ENCODE measurements around the gene GUCY1A1. TPM values are rescaled to one million over a fixed set of nuclear protein-coding genes. Genes with fewer than 3 reads are reported as not detected.

The GUCY1A1 gene
- total RNA-seq, 2 experiments from 2014 or later: not detected

- Mint-ChIP-seq H3K9me3 (no peaks in the 10 kb centered on the region), H3K4me1 (ENCODE audit: low read depth) (no peaks in the 10 kb centered on the region), H3K36me3 (ENCODE audit: low read depth) (no peaks in the 10 kb centered on the region), H3K27ac (no peak overlapping the region), H3K4me3 (no peak overlapping the region), H3K27me3 (peaks cover 14% of the 10 kb centered on the region)
- H3K9me3 ChIP-seq (ENCODE audit: control insufficient read depth in 1 of 2, insufficient read depth in 1 of 2, low read length in 2 of 2): no peaks in the 10 kb centered on the region
- no peak for TF ChIP-seq CTCF (IDR thresholded peaks at IDR 0.05)
- no peak overlapping the region for H3K27ac ChIP-seq (ENCODE audit: low read depth in 1 of 2, low read length in 2 of 2)
- CTCF ChIA-PET: no interaction called here
- no peaks in the 10 kb centered on the region for H3K36me3 ChIP-seq (ENCODE audit: insufficient read depth, low read length)
- peaks cover 2 to 9% of the 10 kb centered on the region in 2 experiments for H3K27me3 ChIP-seq (ENCODE audit: control insufficient read depth in 1 of 2, insufficient read depth in 2 of 2, low read length in 2 of 2)
- no peak overlapping the region for H3K4me3 ChIP-seq (ENCODE audit: low read length)
- ATAC-seq (ENCODE audit: poor library complexity): no peak
- no peak for DNase-seq
- POLR2A ChIA-PET: no interaction called here
- no peaks in the 10 kb centered on the region for H3K4me1 ChIP-seq (ENCODE audit: insufficient read depth, low read length)
- intact Hi-C loops (cut with DNase I, micrococcal nuclease): no loop called here
These were observed 98.5 kb downstream of the GUCY1A1 start for GRCh38 chr4:155765149-155765548.

- no peak for ATAC-seq (ENCODE audit: poor library complexity)
- Histone ChIP-seq H3K4me1 (ENCODE audit: insufficient read depth, low read length) (no peaks in the 10 kb centered on the region), H3K4me3 (ENCODE audit: low read length) (no peak overlapping the region), H3K27ac (ENCODE audit: low read depth in 1 of 2, low read length in 2 of 2) (no peak overlapping the region), H3K27me3 (ENCODE audit: control insufficient read depth in 1 of 2, insufficient read depth in 2 of 2, low read length in 2 of 2) (peaks cover 0 to 2% of the 10 kb centered on the region in 2 experiments), H3K36me3 (ENCODE audit: insufficient read depth, low read length) (no peaks in the 10 kb centered on the region), H3K9me3 (ENCODE audit: control insufficient read depth in 1 of 2, insufficient read depth in 1 of 2, low read length in 2 of 2) (no peaks in the 10 kb centered on the region)
- Mint-ChIP-seq H3K4me3 (no peak overlapping the region), H3K27ac (no peak overlapping the region), H3K4me1 (ENCODE audit: low read depth) (no peaks in the 10 kb centered on the region), H3K27me3 (peaks cover 5% of the 10 kb centered on the region), H3K36me3 (ENCODE audit: low read depth) (no peaks in the 10 kb centered on the region), H3K9me3 (no peaks in the 10 kb centered on the region)
- no peak for DNase-seq
- no peak for TF ChIP-seq CTCF (IDR thresholded peaks at IDR 0.05)
- ChIA-PET CTCF (interaction anchor here (0.5 kb wide), 1 partner anchor 1699 kb away, joined by 3 read pairs; no protein-coding TSS in a partner anchor), POLR2A (no interaction called here)
- intact Hi-C loops (cut with DNase I, micrococcal nuclease): no loop called here
These were observed 100.0 kb downstream of the GUCY1A1 start for GRCh38 chr4:155766622-155767021.

- Mint-ChIP-seq H3K4me1 (ENCODE audit: low read depth) (no peaks in the 10 kb centered on the region), H3K4me3 (no peak overlapping the region), H3K9me3 (no peaks in the 10 kb centered on the region), H3K36me3 (ENCODE audit: low read depth) (no peaks in the 10 kb centered on the region), H3K27me3 (peaks cover 5% of the 10 kb centered on the region), H3K27ac (no peak overlapping the region)
- Histone ChIP-seq H3K27ac (ENCODE audit: low read depth in 1 of 2, low read length in 2 of 2) (no peak overlapping the region), H3K4me1 (ENCODE audit: insufficient read depth, low read length) (no peaks in the 10 kb centered on the region), H3K27me3 (ENCODE audit: control insufficient read depth in 1 of 2, insufficient read depth in 2 of 2, low read length in 2 of 2) (no peaks in the 10 kb centered on the region), H3K4me3 (ENCODE audit: low read length) (no peak overlapping the region), H3K9me3 (ENCODE audit: control insufficient read depth in 1 of 2, insufficient read depth in 1 of 2, low read length in 2 of 2) (no peaks in the 10 kb centered on the region), H3K36me3 (ENCODE audit: insufficient read depth, low read length) (no peaks in the 10 kb centered on the region)
- ChIA-PET POLR2A (no interaction called here), CTCF (no interaction called here)
- no peak for ATAC-seq (ENCODE audit: poor library complexity)
- TF ChIP-seq CTCF (IDR thresholded peaks at IDR 0.05): no peak
- DNase-seq: no peak
- intact Hi-C loops (cut with DNase I, micrococcal nuclease): no loop called here
These were observed 101.7 kb downstream of the GUCY1A1 start for GRCh38 chr4:155768370-155768769.

All from CD4-positive, alpha-beta T cell (primary cell).